MM.1S (cell line): ENCODE data around the gene NTM.

Source experiments
- CTCF ChIP-seq: fragments of 300-600 bp; sonication (generic); IDR thresholded peaks from 2 replicates; pipeline ENCODE4 v1.5.1; 2016; ENCODE audit warnings: antibody characterized with exemption, low read length, mixed read lengths
- EZH2 ChIP-seq: fragments of 300-600 bp; sonication (generic); optimal IDR thresholded peaks from 2 replicates; pipeline ENCODE3; 2017; ENCODE audit warnings: low read depth, mild to moderate bottlenecking, antibody characterized with exemption, low read length, mixed read lengths

DNA sequence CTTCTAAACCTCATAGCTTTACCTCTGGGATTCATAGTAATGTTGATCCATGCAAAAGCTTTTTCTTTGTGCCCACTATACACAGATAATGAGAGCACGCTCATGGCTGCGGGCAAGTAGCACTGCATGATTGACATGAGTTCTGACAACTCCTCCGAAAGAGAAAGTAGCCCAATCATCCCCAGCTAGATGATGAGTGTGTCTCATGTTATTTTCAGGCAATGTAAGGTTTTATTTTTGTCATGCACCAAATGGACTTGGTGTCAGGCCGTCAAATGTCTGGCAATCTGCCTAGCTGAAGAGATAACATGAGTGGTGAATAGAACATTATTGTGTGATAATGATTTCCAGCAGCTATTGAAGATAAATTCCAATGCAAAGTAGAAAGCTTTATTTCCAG lies 662.6 kb downstream of the NTM start:
- TF ChIP-seq CTCF (no peak), EZH2 (no peak)
